ENCODE measurements around the gene DLG1. TPM values are rescaled to one million over a fixed set of nuclear protein-coding genes. Genes with fewer than 3 reads are reported as not detected.

Gene DLG1
- total and polyA plus RNA-seq, 2 experiments from 2014 or later = 27.6 to 98.0 TPM

DNA sequence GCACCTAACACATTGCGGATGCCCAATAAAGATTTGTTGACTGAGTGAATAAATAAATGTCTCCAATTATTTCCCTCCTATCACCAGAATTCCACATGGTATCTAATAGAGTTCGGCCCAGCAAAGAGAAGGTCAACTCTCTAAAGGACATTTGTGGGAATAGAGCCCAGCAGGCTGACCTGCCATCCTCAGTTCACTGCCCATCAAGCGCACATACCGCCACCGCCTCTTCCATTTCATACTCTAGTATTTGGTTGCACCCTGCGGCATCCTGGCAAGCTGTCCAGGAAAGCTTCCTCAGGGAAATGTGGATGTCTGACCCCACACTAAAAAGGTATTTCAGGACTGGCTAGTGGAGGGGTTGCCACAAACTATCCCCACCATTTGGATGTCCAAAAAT lies 29.8 kb upstream of the DLG1 start:
- Histone ChIP-seq H3K36me3 (ENCODE audit: insufficient read depth) (no peaks in the 10 kb centered on the region), H3K27ac (ENCODE audit: low read depth) (no peak overlapping the region), H3K27me3 (ENCODE audit: insufficient read depth) (no peaks in the 10 kb centered on the region), H3K4me2 (no peak overlapping the region), H3K9me2 (ENCODE audit: insufficient read depth) (peaks cover 5% of the 10 kb centered on the region; the same call in 1 of the 2 replicates), H3F3A (replicated peaks; ENCODE audit: low read depth) (no peaks in the 10 kb centered on the region), H3K4me1 (ENCODE audit: insufficient read depth) (no peaks in the 10 kb centered on the region), H3K79me2 (replicated peaks; ENCODE audit: insufficient read depth) (no peaks in the 10 kb centered on the region), H4K20me1 (replicated peaks; ENCODE audit: insufficient read depth) (no peaks in the 10 kb centered on the region), H3K4me3 (no peak overlapping the region), H2AFZ (no peak overlapping the region)
- no peak for DNase-seq (ENCODE audit: low spot score)
- Mint-ChIP-seq H3K4me1 (peaks cover 3% of the 10 kb centered on the region; the same call in 1 of the 3 replicates), H3K36me3 (ENCODE audit: low read depth) (no peaks in the 10 kb centered on the region), H3K9me3 (no peaks in the 10 kb centered on the region), H3K4me3 (no peak overlapping the region), H3K27me3 (ENCODE audit: insufficient read depth, low read depth, poor library complexity) (peaks cover 1% of the 10 kb centered on the region), H3K27ac (no peak overlapping the region)
- TF ChIP-seq POLR2AphosphoS5 (IDR thresholded peaks at IDR 0.05; ENCODE audit: low read depth) (no peak), ETS1 (IDR thresholded peaks at IDR 0.05) (no peak)
- no peak for ATAC-seq

DNA sequence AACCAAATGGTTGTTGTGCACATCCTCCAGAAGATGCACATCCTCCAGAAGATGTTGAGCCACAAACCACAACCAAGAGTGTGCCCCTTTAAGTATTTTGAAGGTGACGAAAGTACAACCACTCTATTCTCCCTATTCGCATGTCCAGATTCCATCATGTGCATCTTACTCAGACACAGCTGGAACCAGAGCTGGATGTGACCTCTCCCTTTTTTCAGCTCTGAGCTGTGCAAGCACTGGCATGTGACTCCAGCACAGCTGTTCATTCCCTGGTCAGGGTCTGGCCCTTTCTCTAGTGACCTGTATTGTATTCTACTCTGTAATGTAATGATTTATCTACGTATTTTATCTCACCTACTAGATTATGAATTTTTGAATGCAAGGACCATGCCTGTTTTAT lies 29.3 kb upstream of the DLG1 start:
- Histone ChIP-seq H3K4me3 (no peak overlapping the region), H3K4me2 (no peak overlapping the region), H3K27me3 (ENCODE audit: insufficient read depth) (no peaks in the 10 kb centered on the region), H3K36me3 (ENCODE audit: insufficient read depth) (no peaks in the 10 kb centered on the region), H2AFZ (no peak overlapping the region), H3F3A (replicated peaks; ENCODE audit: low read depth) (no peaks in the 10 kb centered on the region), H3K79me2 (replicated peaks; ENCODE audit: insufficient read depth) (no peaks in the 10 kb centered on the region), H3K4me1 (ENCODE audit: insufficient read depth) (no peaks in the 10 kb centered on the region), H3K9me2 (ENCODE audit: insufficient read depth) (peaks cover 5% of the 10 kb centered on the region; the same call in 1 of the 2 replicates), H4K20me1 (replicated peaks; ENCODE audit: insufficient read depth) (no peaks in the 10 kb centered on the region), H3K27ac (ENCODE audit: low read depth) (no peak overlapping the region)
- no peak overlapping the region for H3K4me3 Mint-ChIP-seq
- H3K9me3 Mint-ChIP-seq = no peaks in the 10 kb centered on the region
- TF ChIP-seq CTCF (conservative IDR thresholded peaks at IDR 0.05; ENCODE audit: low read depth in 2 of 2) = no peak
- H3K4me1 Mint-ChIP-seq = peaks cover 3% of the 10 kb centered on the region; the same call in 1 of the 3 replicates
- peaks cover 1% of the 10 kb centered on the region for H3K27me3 Mint-ChIP-seq (ENCODE audit: insufficient read depth, low read depth, poor library complexity)
- ATAC-seq = no peak
- H3K27ac Mint-ChIP-seq = no peak overlapping the region
- H3K36me3 Mint-ChIP-seq (ENCODE audit: low read depth) = no peaks in the 10 kb centered on the region
- DNase-seq (ENCODE audit: low spot score) = no peak

DNA sequence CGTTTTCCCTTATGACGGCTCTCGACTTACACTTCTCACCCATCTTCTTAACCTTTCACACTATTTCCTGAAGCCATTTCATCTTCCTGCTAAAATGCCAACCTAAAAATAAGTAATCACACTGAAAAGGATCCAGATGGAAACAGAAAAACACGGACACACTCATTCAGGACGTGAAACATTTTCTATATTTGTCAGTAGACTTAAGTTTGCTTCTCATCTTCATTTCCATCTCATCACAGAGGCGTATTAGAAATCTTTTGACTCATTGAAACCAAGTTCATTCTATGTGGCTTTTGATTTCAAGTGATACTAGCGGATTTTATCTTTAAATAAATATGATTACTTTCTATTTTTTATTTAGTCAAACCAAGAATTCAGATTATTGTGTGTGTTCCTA lies 27.4 kb upstream of the DLG1 start:
- H3K4me1 ChIP-seq (ENCODE audit: insufficient read depth) = no peaks in the 10 kb centered on the region
- Mint-ChIP-seq H3K27ac (no peak overlapping the region), H3K4me3 (no peak overlapping the region), H3K27me3 (ENCODE audit: insufficient read depth, low read depth, poor library complexity) (no peaks in the 10 kb centered on the region), H3K4me1 (no peaks in the 10 kb centered on the region), H3K36me3 (ENCODE audit: low read depth) (no peaks in the 10 kb centered on the region), H3K9me3 (peaks cover 2% of the 10 kb centered on the region; the same call in 1 of the 3 replicates)
- no peaks in the 10 kb centered on the region for H4K20me1 ChIP-seq (replicated peaks; ENCODE audit: insufficient read depth)
- no peaks in the 10 kb centered on the region for H3K27me3 ChIP-seq (ENCODE audit: insufficient read depth)
- DNase-seq (ENCODE audit: low spot score) (no peak), ATAC-seq (no peak)
- no peak overlapping the region for H2AFZ ChIP-seq
- H3K4me2 ChIP-seq = no peak overlapping the region
- H3K9me2 ChIP-seq (ENCODE audit: insufficient read depth) = 0 out of 2 replicates have a peak, but pooled peaks cover 4% of the 10 kb centered on the region
- no peaks in the 10 kb centered on the region for H3K79me2 ChIP-seq (replicated peaks; ENCODE audit: insufficient read depth)
- H3K36me3 ChIP-seq (ENCODE audit: insufficient read depth) = no peaks in the 10 kb centered on the region
- no peak overlapping the region for H3K4me3 ChIP-seq
- H3K27ac ChIP-seq (ENCODE audit: low read depth) = no peak overlapping the region
- H3F3A ChIP-seq (replicated peaks; ENCODE audit: low read depth) = no peaks in the 10 kb centered on the region
- TF ChIP-seq ZNF462 (CRISPR knock-in tag; IDR thresholded peaks at IDR 0.05) (no peak), ZNF114 (CRISPR knock-in tag; IDR thresholded peaks at IDR 0.05) (no peak), EZH2 (IDR thresholded peaks at IDR 0.05; ENCODE audit: low read depth, unreplicated experiment) (no peak)
